ENCODE measurements around the gene GRB2.

DNA sequence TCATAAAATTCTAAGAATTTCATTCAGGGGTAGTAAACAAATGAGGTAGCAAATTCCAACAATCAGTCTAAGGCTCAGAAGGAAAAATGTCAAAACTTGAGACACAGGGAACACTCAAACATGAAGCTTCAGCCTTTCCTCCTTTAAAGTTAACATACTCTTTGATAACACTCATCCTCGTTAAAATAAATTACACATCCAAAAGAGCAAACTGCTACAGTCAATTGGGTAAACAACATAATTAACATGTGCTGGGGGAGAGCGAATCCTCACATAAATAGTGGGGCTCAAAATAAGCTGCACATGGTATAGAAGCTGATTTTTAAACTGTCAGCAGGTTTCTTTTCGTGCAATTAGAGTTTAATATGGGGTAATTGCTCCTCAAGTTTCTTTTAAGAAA lies 12.9 kb downstream of the GRB2 start:
- no peak for TF ChIP-seq ZNF331 (CRISPR knock-in tag; IDR thresholded peaks at IDR 0.05; ENCODE audit: low read depth)
- no peak for TF ChIP-seq EZH2phosphoT487 (IDR thresholded peaks at IDR 0.05; ENCODE audit: unreplicated experiment)
- TF ChIP-seq, protein P1, sequence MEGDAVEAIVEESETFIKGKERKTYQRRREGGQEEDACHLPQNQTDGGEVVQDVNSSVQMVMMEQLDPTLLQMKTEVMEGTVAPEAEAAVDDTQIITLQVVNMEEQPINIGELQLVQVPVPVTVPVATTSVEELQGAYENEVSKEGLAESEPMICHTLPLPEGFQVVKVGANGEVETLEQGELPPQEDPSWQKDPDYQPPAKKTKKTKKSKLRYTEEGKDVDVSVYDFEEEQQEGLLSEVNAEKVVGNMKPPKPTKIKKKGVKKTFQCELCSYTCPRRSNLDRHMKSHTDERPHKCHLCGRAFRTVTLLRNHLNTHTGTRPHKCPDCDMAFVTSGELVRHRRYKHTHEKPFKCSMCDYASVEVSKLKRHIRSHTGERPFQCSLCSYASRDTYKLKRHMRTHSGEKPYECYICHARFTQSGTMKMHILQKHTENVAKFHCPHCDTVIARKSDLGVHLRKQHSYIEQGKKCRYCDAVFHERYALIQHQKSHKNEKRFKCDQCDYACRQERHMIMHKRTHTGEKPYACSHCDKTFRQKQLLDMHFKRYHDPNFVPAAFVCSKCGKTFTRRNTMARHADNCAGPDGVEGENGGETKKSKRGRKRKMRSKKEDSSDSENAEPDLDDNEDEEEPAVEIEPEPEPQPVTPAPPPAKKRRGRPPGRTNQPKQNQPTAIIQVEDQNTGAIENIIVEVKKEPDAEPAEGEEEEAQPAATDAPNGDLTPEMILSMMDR (conservative IDR thresholded peaks at IDR 0.05; ENCODE audit: low read depth in 2 of 2) = no peak
- no peak for TF ChIP-seq EZH2 (IDR thresholded peaks at IDR 0.05; ENCODE audit: low read depth, unreplicated experiment)
- no peak for TF ChIP-seq JUNB (IDR thresholded peaks at IDR 0.05; ENCODE audit: unreplicated experiment)

Measured in GM23338 (cell line).